H1 (cell line): ENCODE measurements around the gene ZC3HAV1. TPM values are rescaled to one million over a fixed set of nuclear protein-coding genes. Genes with fewer than 3 reads are reported as not detected.

Experiments used
- CTCF ChIA-PET: fragments of 300-600 bp; sonication (Branson Sonifier 250); formaldehyde crosslinking; loops from one replicate; lab custom pipeline; 2021; ENCODE audit not compliant: partially characterized antibody; lab: Charles Lee
- POLR2A ChIA-PET: fragments of 300-600 bp; sonication (Branson Sonifier 250); formaldehyde crosslinking; loops from one replicate; lab custom pipeline; 2021; ENCODE audit warnings: inconsistent platforms; ENCODE audit not compliant: partially characterized antibody; lab: Charles Lee
- DNase-seq, 2 experiments: peaks; one replicate each; pipeline versions ENCODE4 v3.0.0 to v3.0.0-alpha.2; 2010 to 2022; ENCODE audit warnings: low spot score in 2 of 2, low read depth in 1 of 2, mixed read lengths in 1 of 2
- FAIRE-seq: peaks from 2 replicates; lab custom pipeline; 2011; peaks lifted over from hg19 to GRCh38; lab: Jason Lieb, UNC
- H2AFZ ChIP-seq: 2 replicates; pipeline ENCODE4 v1.8.1; 2012; ENCODE audit warnings: low read length, inconsistent platforms
- H2AK5ac ChIP-seq: 2 replicates; pipeline ENCODE4 v1.6.1; 2013; ENCODE audit warnings: low read depth, low read length
- H2BK120ac ChIP-seq: replicated peaks from 2 replicates; pipeline ENCODE3; 2013; ENCODE audit warnings: low read depth, low read length, inconsistent platforms
- H2BK12ac ChIP-seq: 2 replicates; pipeline ENCODE4 v1.6.1; 2013; ENCODE audit warnings: low read depth, low read length
- H2BK15ac ChIP-seq: 2 replicates; pipeline ENCODE4 v1.6.1; 2013; ENCODE audit warnings: low read length
- H2BK20ac ChIP-seq: 2 replicates; pipeline ENCODE4 v1.6.1; 2013; ENCODE audit warnings: low read length
- H2BK5ac ChIP-seq: 2 replicates; pipeline ENCODE4 v1.6.1; 2013; ENCODE audit warnings: low read depth, low read length
- H3K14ac ChIP-seq: 2 replicates; pipeline ENCODE4 v1.6.1; 2013; ENCODE audit warnings: inconsistent platforms; ENCODE audit not compliant: insufficient read length
- H3K18ac ChIP-seq: 2 replicates; pipeline ENCODE4 v1.6.1; 2013; ENCODE audit warnings: low read length; ENCODE audit errors: extremely low read depth
- H3K23ac ChIP-seq: 2 replicates; pipeline ENCODE4 v1.6.1; 2013; ENCODE audit warnings: inconsistent platforms; ENCODE audit not compliant: insufficient read length
- H3K23me2 ChIP-seq: 2 replicates; pipeline ENCODE4 v1.6.1; 2013; ENCODE audit warnings: low read depth, low read length
- H3K27ac ChIP-seq: 2 replicates; pipeline ENCODE4 v1.6.1; 2011; ENCODE audit warnings: low read depth, low read length, inconsistent platforms
- H3K27me3 ChIP-seq, 4 experiments: replicated peaks in 1 of 4; 1 replicate in 1 of 4; 2 replicates in 3 of 4; pipeline versions ENCODE4 v1.6.1 to v1.8.1; 2011 to 2013; ENCODE audit warnings: low read length in 3 of 4, mild to moderate bottlenecking in 3 of 4, inconsistent platforms in 2 of 4, mixed read lengths in 2 of 4, moderate library complexity in 1 of 4; ENCODE audit not compliant: control insufficient read depth in 3 of 4, insufficient read depth in 3 of 4; ENCODE audit errors: extremely low read depth in 1 of 4
- H3K36me3 ChIP-seq, 4 experiments: 2 replicates each; pipeline versions ENCODE4 v1.6.1 to v1.8.1; 2011 to 2013; ENCODE audit warnings: mild to moderate bottlenecking in 4 of 4, low read length in 3 of 4, moderate library complexity in 2 of 4, control low read depth in 1 of 4, inconsistent platforms in 1 of 4; ENCODE audit not compliant: insufficient read depth in 4 of 4, control insufficient read depth in 2 of 4
- H3K4ac ChIP-seq: replicated peaks from 2 replicates; pipeline ENCODE3; 2013; ENCODE audit warnings: low read length, low read depth, mixed read lengths, inconsistent platforms; ENCODE audit not compliant: insufficient read length
- H3K4me1 ChIP-seq, 4 experiments: replicated peaks in 1 of 4; 1 replicate in 1 of 4; 2 replicates in 3 of 4; pipeline versions ENCODE4 v1.6.1 to v1.8.1; 2011 to 2013; ENCODE audit warnings: low read length in 3 of 4, inconsistent platforms in 2 of 4, mixed read lengths in 1 of 4; ENCODE audit not compliant: insufficient read depth in 4 of 4, control insufficient read depth in 3 of 4
- H3K4me2 ChIP-seq, 2 experiments: 2 replicates each; pipeline versions ENCODE4 v1.6.1 to v1.8.1; 2011 to 2013; ENCODE audit warnings: low read depth in 2 of 2, low read length in 2 of 2, control low read depth in 1 of 2, inconsistent platforms in 1 of 2, mild to moderate bottlenecking in 1 of 2; ENCODE audit not compliant: insufficient read depth in 1 of 2
- H3K4me3 ChIP-seq, 4 experiments: fragments of 200-600, 300-600 bp in 1 of 4; sonication (generic), shearing (Covaris generic), sonication (Bioruptor Twin) in 1 of 4; 2 replicates each; pipeline versions ENCODE4 v1.5.1 to v1.8.1; 2011 to 2016; ENCODE audit warnings: low read length in 4 of 4, low read depth in 3 of 4, control low read depth in 2 of 4, inconsistent platforms in 2 of 4, mild to moderate bottlenecking in 2 of 4, mixed read lengths in 1 of 4, moderate library complexity in 1 of 4; ENCODE audit not compliant: insufficient read depth in 2 of 4; ENCODE audit errors: extremely low read depth in 1 of 4
- H3K56ac ChIP-seq: replicated peaks from 2 replicates; pipeline ENCODE3; 2013; ENCODE audit warnings: low read depth, mild to moderate bottlenecking, mixed read lengths, low read length, inconsistent platforms; ENCODE audit not compliant: insufficient read length
- H3K79me1 ChIP-seq: 2 replicates; pipeline ENCODE4 v1.6.1; 2013; ENCODE audit warnings: low read depth, low read length, control low read depth
- H3K79me2 ChIP-seq, 2 experiments: 2 replicates each; pipeline versions ENCODE4 v1.6.1 to v1.8.1; 2012 to 2013; ENCODE audit warnings: low read length in 2 of 2, mild to moderate bottlenecking in 2 of 2, inconsistent platforms in 1 of 2; ENCODE audit not compliant: insufficient read depth in 2 of 2, control insufficient read depth in 1 of 2
- H3K9ac ChIP-seq, 4 experiments: replicated peaks in 1 of 4; 1 replicate in 1 of 4; 2 replicates in 3 of 4; pipeline versions ENCODE4 v1.6.1 to v1.8.1; 2011 to 2013; ENCODE audit warnings: low read depth in 3 of 4, low read length in 3 of 4, control low read depth in 2 of 4, mild to moderate bottlenecking in 2 of 4, moderate library complexity in 2 of 4, inconsistent platforms in 1 of 4; ENCODE audit errors: extremely low read depth in 1 of 4
- H3K9me3 ChIP-seq, 2 experiments: 2 replicates each; pipeline versions ENCODE4 v1.6.1 to v1.8.1; 2012 to 2013; ENCODE audit warnings: mild to moderate bottlenecking in 2 of 2, moderate library complexity in 2 of 2, control low read depth in 1 of 2, inconsistent platforms in 1 of 2, low read depth in 1 of 2, low read length in 1 of 2, mixed read lengths in 1 of 2; ENCODE audit not compliant: insufficient read depth in 2 of 2
- H4K20me1 ChIP-seq, 2 experiments: replicated peaks in 1 of 2; 2 replicates each; pipeline versions ENCODE3 to v1.8.1; 2011 to 2013; ENCODE audit warnings: inconsistent platforms in 2 of 2, low read length in 2 of 2, mild to moderate bottlenecking in 1 of 2; ENCODE audit not compliant: insufficient read depth in 2 of 2, control insufficient read depth in 1 of 2
- H4K5ac ChIP-seq: 2 replicates; pipeline ENCODE4 v1.6.1; 2013; ENCODE audit warnings: low read length, low read depth, mixed read lengths, inconsistent platforms; ENCODE audit not compliant: insufficient read length
- H4K8ac ChIP-seq: 2 replicates; pipeline ENCODE4 v1.8.0; 2013; ENCODE audit warnings: mild to moderate bottlenecking, moderate library complexity, low read length, inconsistent platforms; ENCODE audit not compliant: insufficient read depth; ENCODE audit errors: extremely low read depth
- H4K91ac ChIP-seq: replicated peaks from 2 replicates; pipeline ENCODE3; 2013; ENCODE audit warnings: low read length, mixed read lengths, inconsistent platforms; ENCODE audit not compliant: insufficient read length
- CBX8 ChIP-seq: fragments of 300-800, 300-1000 bp; sonication (generic); IDR thresholded peaks from 2 replicates; pipeline ENCODE4 v1.7.1; 2016; ENCODE audit warnings: low read depth, low read length, borderline replicate concordance
- CHD2 ChIP-seq: IDR thresholded peaks from 2 replicates; pipeline ENCODE4 v1.6.1; 2012; ENCODE audit warnings: low read length, improper control_type of control experiment
- CTBP2 ChIP-seq: IDR thresholded peaks from 2 replicates; pipeline ENCODE4 v1.7.0; 2011; ENCODE audit warnings: borderline replicate concordance, mild to moderate bottlenecking, moderate library complexity, mixed read lengths, low read length; ENCODE audit not compliant: insufficient read depth, insufficient read length
- TAF1 ChIP-seq: IDR thresholded peaks from 2 replicates; pipeline ENCODE4 v1.6.1; 2011; ENCODE audit warnings: mild to moderate bottlenecking, low read depth, low read length
- TCF12 ChIP-seq: IDR thresholded peaks from 2 replicates; pipeline ENCODE4 v1.6.1; 2011; ENCODE audit warnings: low read depth, mild to moderate bottlenecking, low read length
- WGBS, 2 experiments: shearing (Covaris generic) in 1 of 2; methylation state at CpG; one replicate each; pipeline versions ENCODE4 v1.1.6 to v1.1.7; 2013 to 2015; ENCODE audit warnings: low lambda C conversion rate in 2 of 2, mixed read lengths in 2 of 2, inconsistent platforms in 1 of 2, low coverage in 1 of 2, missing lambda C conversion rate in 1 of 2; ENCODE audit not compliant: insufficient replicate concordance in 2 of 2, insufficient coverage in 1 of 2, insufficient read length in 1 of 2; ENCODE audit errors: extremely low coverage in 1 of 2, missing lambda C conversion rate in 1 of 2; 5-methylcytosine and 5-hydroxymethylcytosine counted together
- polyA plus RNA-seq, 7 experiments: library from polyadenylated mRNA; depleted of rRNA in 3 of 7; stranded (reverse) in 5 of 7; unstranded in 2 of 7; fragments of >200 nt in 5 of 7; fragments of 200-250 nt in 2 of 7; gene quantifications; 1 replicate in 5 of 7; 2 replicates in 1 of 7; 4 replicates in 1 of 7; pipeline versions ENCODE4 v1.2.1 to v1.2.3, GENCODE V29; 2011 to 2013; ENCODE audit warnings: missing spikeins in 2 of 7, mixed read lengths in 2 of 7
- total RNA-seq: library from RNA; stranded (reverse); fragmentation: NEBNext Ultra II Directional; extraction: Animal tissue kit (Norgen Biotek cat#: 25700); gene quantifications from 2 replicates; pipeline ENCODE4 v1.2.1, GENCODE V29; 2021

The ZC3HAV1 gene
- total and polyA plus RNA-seq, 2 of the 8 experiments (the other 6 are each of a cell fraction or from before 2014, with no cell fraction given): 22.5 to 43.4 TPM

- H4K20me1 ChIP-seq: no peaks in the 10 kb centered on the region
- no peak overlapping the region for H3K4ac ChIP-seq
- no peak overlapping the region for H2AK5ac ChIP-seq
- no peaks in the 10 kb centered on the region for H3K36me3 ChIP-seq
- H3K79me1 ChIP-seq: no peaks in the 10 kb centered on the region
- POLR2A ChIA-PET: no interaction called here
- no peak overlapping the region for H4K5ac ChIP-seq
- H3K23ac ChIP-seq: no peak overlapping the region
- no peaks in the 10 kb centered on the region for H3K23me2 ChIP-seq
- H4K8ac ChIP-seq: no peak overlapping the region
- no peak overlapping the region for H2BK120ac ChIP-seq
- H2BK12ac ChIP-seq: no peak overlapping the region
- H3K79me2 ChIP-seq: no peaks in the 10 kb centered on the region
- no peak overlapping the region for H3K9ac ChIP-seq
- WGBS, 2 experiments: 97% methylated on average over 7 of the region's 7 CpGs; no CpG with 5 or more reads in 1 of the 2 experiments
- no peak overlapping the region for H2BK20ac ChIP-seq
- no peak overlapping the region for H3K4me2 ChIP-seq
- FAIRE-seq (no peak), DNase-seq (no peak)
- CTCF ChIA-PET: no interaction called here
- H3K56ac ChIP-seq: no peak overlapping the region
- H3K4me3 ChIP-seq: no peak overlapping the region
- no peak overlapping the region for H2BK5ac ChIP-seq
- H2BK15ac ChIP-seq: no peak overlapping the region
- H3K14ac ChIP-seq: no peak overlapping the region
- no peaks in the 10 kb centered on the region for H3K27me3 ChIP-seq
- no peaks in the 10 kb centered on the region for H3K9me3 ChIP-seq
- no peak overlapping the region for H3K18ac ChIP-seq
- H4K91ac ChIP-seq: no peak overlapping the region
- no peak overlapping the region for H2AFZ ChIP-seq
- 0 out of 7 replicates have a peak, but pooled peaks cover 0 to 1% (median 0%) of the 10 kb centered on the region in 4 experiments for H3K4me1 ChIP-seq
- H3K27ac ChIP-seq: no peak overlapping the region
- TF ChIP-seq CHD2: no peak
- TF ChIP-seq TCF12: no peak
- TF ChIP-seq TAF1: no peak
- no peak for TF ChIP-seq CBX8
- TF ChIP-seq CTBP2: no peak
These were observed 16.1 kb upstream of the ZC3HAV1 start for GRCh38 chr7:139125657-139126056.
